ENCODE measurements around the gene SLC2A10.

The SLC2A10 gene

GRCh38 chr20:46670585-46671584 is 38.6 kb upstream of the SLC2A10 start:
- no peak overlapping the region for H3K4me3 ChIP-seq (ENCODE audit: low read depth, low read length)
- ChIA-PET CTCF (no interaction called here), POLR2A (no interaction called here)
- H3K36me3 ChIP-seq (ENCODE audit: control insufficient read depth in 2 of 2, insufficient read depth in 1 of 2, low read length in 2 of 2), result no peaks in the 10 kb centered on the region
- no peaks in the 10 kb centered on the region for H3K4me1 ChIP-seq (ENCODE audit: control insufficient read depth, insufficient read depth, low read length)
- no peaks in the 10 kb centered on the region for H3K9me3 ChIP-seq (ENCODE audit: control insufficient read depth, insufficient read depth, low read depth, low read length)
- TF ChIP-seq SETDB1 (IDR thresholded peaks at IDR 0.05; ENCODE audit: insufficient read length, low read length) (peak; percentile 58), ZBTB48 (tag by site-specific recombination; IDR thresholded peaks at IDR 0.05) (no peak)
- no peak overlapping the region for H3K27ac ChIP-seq (ENCODE audit: extremely low read depth, low read depth, low read length)

GRCh38 chr20:46671866-46672542 is 37.4 kb upstream of the SLC2A10 start:
- ChIA-PET POLR2A (no interaction called here), CTCF (interaction anchor here (0.6 to 1.1 kb wide), 3 partner anchors 8 to 15 kb away, joined by 3 read pairs; no protein-coding TSS in a partner anchor)
- Histone ChIP-seq H3K36me3 (ENCODE audit: control insufficient read depth in 2 of 2, insufficient read depth in 1 of 2, low read length in 2 of 2) (no peaks in the 10 kb centered on the region), H3K9me3 (ENCODE audit: control insufficient read depth, insufficient read depth, low read depth, low read length) (no peaks in the 10 kb centered on the region), H3K4me3 (ENCODE audit: low read depth, low read length) (no peak overlapping the region), H3K27ac (ENCODE audit: extremely low read depth, low read depth, low read length) (no peak overlapping the region), H3K4me1 (ENCODE audit: control insufficient read depth, insufficient read depth, low read length) (no peaks in the 10 kb centered on the region)
- TF ChIP-seq, protein P1, sequence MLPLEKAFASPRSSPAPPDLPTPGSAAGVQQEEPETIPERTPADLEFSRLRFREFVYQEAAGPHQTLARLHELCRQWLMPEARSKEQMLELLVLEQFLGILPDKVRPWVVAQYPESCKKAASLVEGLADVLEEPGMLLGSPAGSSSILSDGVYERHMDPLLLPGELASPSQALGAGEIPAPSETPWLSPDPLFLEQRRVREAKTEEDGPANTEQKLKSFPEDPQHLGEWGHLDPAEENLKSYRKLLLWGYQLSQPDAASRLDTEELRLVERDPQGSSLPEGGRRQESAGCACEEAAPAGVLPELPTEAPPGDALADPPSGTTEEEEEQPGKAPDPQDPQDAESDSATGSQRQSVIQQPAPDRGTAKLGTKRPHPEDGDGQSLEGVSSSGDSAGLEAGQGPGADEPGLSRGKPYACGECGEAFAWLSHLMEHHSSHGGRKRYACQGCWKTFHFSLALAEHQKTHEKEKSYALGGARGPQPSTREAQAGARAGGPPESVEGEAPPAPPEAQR (tag by site-specific recombination; IDR thresholded peaks at IDR 0.05), result no peak
- TF ChIP-seq REPIN1 (tag by site-specific recombination; IDR thresholded peaks at IDR 0.05; ENCODE audit: low read depth), result no peak
- no peak for TF ChIP-seq ZNF707 (tag by site-specific recombination; IDR thresholded peaks at IDR 0.05)
- TF ChIP-seq ZSCAN16 (tag by site-specific recombination; IDR thresholded peaks at IDR 0.05), result no peak
- no peak for TF ChIP-seq ZBTB26 (tag by site-specific recombination; optimal IDR thresholded peaks at IDR 0.05)
- no peak for TF ChIP-seq ZNF548 (tag by site-specific recombination; IDR thresholded peaks at IDR 0.05)
- TF ChIP-seq, protein P2, sequence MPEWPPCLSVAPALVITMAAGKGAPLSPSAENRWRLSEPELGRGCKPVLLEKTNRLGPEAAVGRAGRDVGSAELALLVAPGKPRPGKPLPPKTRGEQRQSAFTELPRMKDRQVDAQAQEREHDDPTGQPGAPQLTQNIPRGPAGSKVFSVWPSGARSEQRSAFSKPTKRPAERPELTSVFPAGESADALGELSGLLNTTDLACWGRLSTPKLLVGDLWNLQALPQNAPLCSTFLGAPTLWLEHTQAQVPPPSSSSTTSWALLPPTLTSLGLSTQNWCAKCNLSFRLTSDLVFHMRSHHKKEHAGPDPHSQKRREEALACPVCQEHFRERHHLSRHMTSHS (tag by site-specific recombination; IDR thresholded peaks at IDR 0.05), result no peak
- TF ChIP-seq ZNF23 (tag by site-specific recombination; IDR thresholded peaks at IDR 0.05; ENCODE audit: borderline replicate concordance), result no peak
- TF ChIP-seq KLF9 (tag by site-specific recombination; IDR thresholded peaks at IDR 0.05; ENCODE audit: low read depth), result no peak
- no peak for TF ChIP-seq IKZF3 (tag by site-specific recombination; IDR thresholded peaks at IDR 0.05)
- TF ChIP-seq, protein P3, sequence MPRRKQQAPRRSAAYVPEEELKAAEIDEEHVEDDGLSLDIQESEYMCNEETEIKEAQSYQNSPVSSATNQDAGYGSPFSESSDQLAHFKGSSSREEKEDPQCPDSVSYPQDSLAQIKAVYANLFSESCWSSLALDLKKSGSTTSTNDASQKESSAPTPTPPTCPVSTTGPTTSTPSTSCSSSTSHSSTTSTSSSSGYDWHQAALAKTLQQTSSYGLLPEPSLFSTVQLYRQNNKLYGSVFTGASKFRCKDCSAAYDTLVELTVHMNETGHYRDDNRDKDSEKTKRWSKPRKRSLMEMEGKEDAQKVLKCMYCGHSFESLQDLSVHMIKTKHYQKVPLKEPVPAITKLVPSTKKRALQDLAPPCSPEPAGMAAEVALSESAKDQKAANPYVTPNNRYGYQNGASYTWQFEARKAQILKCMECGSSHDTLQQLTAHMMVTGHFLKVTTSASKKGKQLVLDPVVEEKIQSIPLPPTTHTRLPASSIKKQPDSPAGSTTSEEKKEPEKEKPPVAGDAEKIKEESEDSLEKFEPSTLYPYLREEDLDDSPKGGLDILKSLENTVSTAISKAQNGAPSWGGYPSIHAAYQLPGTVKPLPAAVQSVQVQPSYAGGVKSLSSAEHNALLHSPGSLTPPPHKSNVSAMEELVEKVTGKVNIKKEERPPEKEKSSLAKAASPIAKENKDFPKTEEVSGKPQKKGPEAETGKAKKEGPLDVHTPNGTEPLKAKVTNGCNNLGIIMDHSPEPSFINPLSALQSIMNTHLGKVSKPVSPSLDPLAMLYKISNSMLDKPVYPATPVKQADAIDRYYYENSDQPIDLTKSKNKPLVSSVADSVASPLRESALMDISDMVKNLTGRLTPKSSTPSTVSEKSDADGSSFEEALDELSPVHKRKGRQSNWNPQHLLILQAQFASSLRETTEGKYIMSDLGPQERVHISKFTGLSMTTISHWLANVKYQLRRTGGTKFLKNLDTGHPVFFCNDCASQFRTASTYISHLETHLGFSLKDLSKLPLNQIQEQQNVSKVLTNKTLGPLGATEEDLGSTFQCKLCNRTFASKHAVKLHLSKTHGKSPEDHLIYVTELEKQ (tag by site-specific recombination; IDR thresholded peaks at IDR 0.05; ENCODE audit: borderline replicate concordance), result no peak
- no peak for TF ChIP-seq ZBTB1 (tag by site-specific recombination; IDR thresholded peaks at IDR 0.05)
- TF ChIP-seq ZNF792 (tag by site-specific recombination; IDR thresholded peaks at IDR 0.05), result no peak
- TF ChIP-seq KLF7 (tag by site-specific recombination; IDR thresholded peaks at IDR 0.05; ENCODE audit: borderline replicate concordance), result no peak
- TF ChIP-seq HOXD13 (CRISPR knock-in tag; IDR thresholded peaks at IDR 0.05; ENCODE audit: borderline replicate concordance), result no peak
- TF ChIP-seq, protein P4, sequence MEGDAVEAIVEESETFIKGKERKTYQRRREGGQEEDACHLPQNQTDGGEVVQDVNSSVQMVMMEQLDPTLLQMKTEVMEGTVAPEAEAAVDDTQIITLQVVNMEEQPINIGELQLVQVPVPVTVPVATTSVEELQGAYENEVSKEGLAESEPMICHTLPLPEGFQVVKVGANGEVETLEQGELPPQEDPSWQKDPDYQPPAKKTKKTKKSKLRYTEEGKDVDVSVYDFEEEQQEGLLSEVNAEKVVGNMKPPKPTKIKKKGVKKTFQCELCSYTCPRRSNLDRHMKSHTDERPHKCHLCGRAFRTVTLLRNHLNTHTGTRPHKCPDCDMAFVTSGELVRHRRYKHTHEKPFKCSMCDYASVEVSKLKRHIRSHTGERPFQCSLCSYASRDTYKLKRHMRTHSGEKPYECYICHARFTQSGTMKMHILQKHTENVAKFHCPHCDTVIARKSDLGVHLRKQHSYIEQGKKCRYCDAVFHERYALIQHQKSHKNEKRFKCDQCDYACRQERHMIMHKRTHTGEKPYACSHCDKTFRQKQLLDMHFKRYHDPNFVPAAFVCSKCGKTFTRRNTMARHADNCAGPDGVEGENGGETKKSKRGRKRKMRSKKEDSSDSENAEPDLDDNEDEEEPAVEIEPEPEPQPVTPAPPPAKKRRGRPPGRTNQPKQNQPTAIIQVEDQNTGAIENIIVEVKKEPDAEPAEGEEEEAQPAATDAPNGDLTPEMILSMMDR (tag by site-specific recombination; IDR thresholded peaks at IDR 0.05), result no peak
- TF ChIP-seq ZNF175 (tag by site-specific recombination; IDR thresholded peaks at IDR 0.05), result no peak
- no peak for TF ChIP-seq ZNF114 (tag by site-specific recombination; IDR thresholded peaks at IDR 0.05)
- TF ChIP-seq ZNF473 (tag by site-specific recombination; IDR thresholded peaks at IDR 0.05), result no peak
- no peak for TF ChIP-seq ZNF623 (tag by site-specific recombination; IDR thresholded peaks at IDR 0.05)
